Neuronal stem cell (in vitro differentiated cells): ENCODE results near the gene ILKAP.

Source experiments
- DNase-seq: peaks from one replicate; pipeline ENCODE4 v3.0.0-alpha.2; 2013; ENCODE audit warnings: low spot score
- H2AFZ ChIP-seq: one replicate; pipeline ENCODE4 v1.6.1; 2013; ENCODE audit warnings: mild to moderate bottlenecking, low read length, inconsistent platforms
- H2AK5ac ChIP-seq: 2 replicates; pipeline ENCODE4 v1.6.1; 2013; ENCODE audit warnings: low read depth, mild to moderate bottlenecking, inconsistent platforms, low read length, moderate library complexity, mixed read lengths
- H2BK120ac ChIP-seq: 2 replicates; pipeline ENCODE4 v1.6.1; 2013; ENCODE audit warnings: low read depth, mild to moderate bottlenecking, inconsistent platforms, low read length, moderate library complexity, mixed read lengths
- H2BK12ac ChIP-seq: one replicate; pipeline ENCODE4 v1.6.1; 2013; ENCODE audit warnings: low read length, inconsistent platforms
- H2BK15ac ChIP-seq: 2 replicates; pipeline ENCODE4 v1.6.1; 2013; ENCODE audit warnings: mild to moderate bottlenecking, low read length, inconsistent platforms, mixed read lengths
- H2BK5ac ChIP-seq: one replicate; pipeline ENCODE4 v1.6.1; 2013; ENCODE audit warnings: inconsistent platforms, mild to moderate bottlenecking, low read length, moderate library complexity
- H3K14ac ChIP-seq: one replicate; pipeline ENCODE4 v1.6.1; 2013; ENCODE audit warnings: low read length, inconsistent platforms
- H3K18ac ChIP-seq: 2 replicates; pipeline ENCODE4 v1.6.1; 2013; ENCODE audit warnings: low read length, inconsistent platforms
- H3K23ac ChIP-seq: 2 replicates; pipeline ENCODE4 v1.6.1; 2013; ENCODE audit warnings: low read depth, mild to moderate bottlenecking, mixed read lengths, low read length, inconsistent platforms; ENCODE audit not compliant: poor library complexity
- H3K27ac ChIP-seq: replicated peaks from 3 replicates; pipeline ENCODE4 v1.5.1; 2013; ENCODE audit warnings: low read length, inconsistent platforms
- H3K27me3 ChIP-seq, 3 experiments: 2 replicates each; pipeline ENCODE4 v1.6.1; 2013; ENCODE audit warnings: low read length in 3 of 3, mild to moderate bottlenecking in 2 of 3, inconsistent platforms in 1 of 3, low read depth in 1 of 3, mixed read lengths in 1 of 3, moderate library complexity in 1 of 3; ENCODE audit not compliant: control insufficient read depth in 3 of 3, insufficient read depth in 3 of 3
- H3K36me3 ChIP-seq, 2 donors: replicated peaks in 1 of 2; 2 replicates each; pipeline ENCODE4 v1.6.1; 2013; ENCODE audit warnings: low read length in 2 of 2; ENCODE audit not compliant: control insufficient read depth in 2 of 2, insufficient read depth in 2 of 2
- H3K4ac ChIP-seq: 2 replicates; pipeline ENCODE4 v1.6.1; 2013; ENCODE audit warnings: inconsistent platforms, mild to moderate bottlenecking, low read length, moderate library complexity
- H3K4me1 ChIP-seq, 2 donors: 1 replicate in 1 of 2; 2 replicates in 1 of 2; pipeline ENCODE4 v1.6.1; 2013; ENCODE audit warnings: low read length in 2 of 2, low read depth in 1 of 2; ENCODE audit not compliant: control insufficient read depth in 2 of 2, insufficient read depth in 1 of 2
- H3K4me2 ChIP-seq: one replicate; pipeline ENCODE4 v1.6.1; 2013; ENCODE audit warnings: mild to moderate bottlenecking, low read length, inconsistent platforms; ENCODE audit not compliant: insufficient read depth, poor library complexity, severe bottlenecking
- H3K4me3 ChIP-seq, 2 donors: 2 replicates each; pipeline ENCODE4 v1.5.1; 2013; ENCODE audit warnings: low read length in 2 of 2, mild to moderate bottlenecking in 2 of 2, inconsistent platforms in 1 of 2, moderate library complexity in 1 of 2
- H3K79me1 ChIP-seq: one replicate; pipeline ENCODE4 v1.6.1; 2013; ENCODE audit warnings: low read depth, mild to moderate bottlenecking, inconsistent platforms, low read length, moderate library complexity
- H3K9ac ChIP-seq: one replicate; pipeline ENCODE4 v1.6.1; 2013; ENCODE audit warnings: mild to moderate bottlenecking, low read depth, low read length, inconsistent platforms; ENCODE audit not compliant: poor library complexity
- H3K9me3 ChIP-seq, 2 donors: replicated peaks in 1 of 2; 2 replicates each; pipeline versions ENCODE3 to v1.6.1; 2013; ENCODE audit warnings: low read length in 2 of 2, mild to moderate bottlenecking in 2 of 2, inconsistent platforms in 1 of 2, low read depth in 1 of 2, mixed read lengths in 1 of 2, moderate library complexity in 1 of 2; ENCODE audit not compliant: control insufficient read depth in 2 of 2, insufficient read depth in 1 of 2
- H4K8ac ChIP-seq: one replicate; pipeline ENCODE4 v1.6.1; 2013; ENCODE audit warnings: low read depth, mild to moderate bottlenecking, inconsistent platforms, low read length, moderate library complexity
- H4K91ac ChIP-seq: one replicate; pipeline ENCODE4 v1.6.1; 2013; ENCODE audit warnings: low read length, low read depth, mild to moderate bottlenecking, inconsistent platforms; ENCODE audit not compliant: poor library complexity
- WGBS, 2 donors: extraction: QIAGEN DNeasy Blood & Tissue Kit; methylation state at CpG; one replicate each; pipeline ENCODE4 v1.1.7; 2013; ENCODE audit warnings: missing lambda C conversion rate in 2 of 2, mixed read lengths in 1 of 2; ENCODE audit not compliant: insufficient read length in 2 of 2, insufficient replicate concordance in 1 of 2; ENCODE audit errors: extremely low coverage in 2 of 2; 5-methylcytosine and 5-hydroxymethylcytosine counted together

The ILKAP gene

GRCh38 chr2:238163481-238164198 lies 39.9 kb downstream of the ILKAP start:
- no peak overlapping the region for H3K4ac ChIP-seq
- H2BK15ac ChIP-seq: no peak overlapping the region
- H2BK120ac ChIP-seq: no peak overlapping the region
- H3K23ac ChIP-seq: no peak overlapping the region
- H4K8ac ChIP-seq: no peak overlapping the region
- H3K14ac ChIP-seq: peak overlapping the region; percentile 21
- H4K91ac ChIP-seq: no peak overlapping the region
- H3K4me2 ChIP-seq: peak overlapping the region; percentile 86
- peaks cover 3% of the 10 kb centered on the region for H3K79me1 ChIP-seq
- H2BK12ac ChIP-seq: no peak overlapping the region
- H2BK5ac ChIP-seq: no peak overlapping the region
- peak overlapping the region; percentile 81 for H3K9ac ChIP-seq
- H3K36me3 ChIP-seq: peaks cover 3 to 18% of the 10 kb centered on the region in 2 donors
- no peaks in the 10 kb centered on the region for H3K9me3 ChIP-seq
- peaks cover 0 to 4% of the 10 kb centered on the region in 2 donors for H3K4me1 ChIP-seq
- peak overlapping the region; percentile 68 for H2AK5ac ChIP-seq
- H3K27ac ChIP-seq: no peak overlapping the region
- no CpG with 5 or more reads among the region's 95 CpGs for WGBS, 2 donors
- H2AFZ ChIP-seq: no peak overlapping the region
- no peak for DNase-seq
- peak overlapping the region in 1 of 2 donors; percentile 73 for H3K4me3 ChIP-seq
- H3K18ac ChIP-seq: peak overlapping the region; percentile 42
- H3K27me3 ChIP-seq: peaks cover 12 to 59% (median 23%) of the 10 kb centered on the region in 3 experiments

GRCh38 chr2:238162846-238163441 lies 40.6 kb downstream of the ILKAP start:
- Histone ChIP-seq H3K4me1 (peaks cover 2 to 4% of the 10 kb centered on the region in 2 donors), H2BK5ac (no peak overlapping the region), H4K8ac (no peak overlapping the region), H3K4ac (no peak overlapping the region), H3K4me3 (no peak overlapping the region), H4K91ac (no peak overlapping the region), H3K79me1 (peaks cover 3% of the 10 kb centered on the region), H3K27ac (no peak overlapping the region), H3K23ac (peak overlapping the region; percentile 20), H3K4me2 (no peak overlapping the region), H2AFZ (no peak overlapping the region), H2BK15ac (no peak overlapping the region), H3K9me3 (no peaks in the 10 kb centered on the region), H3K27me3 (peaks cover 18 to 66% (median 23%) of the 10 kb centered on the region in 3 experiments), H2AK5ac (no peak overlapping the region), H3K18ac (no peak overlapping the region), H2BK12ac (no peak overlapping the region), H3K36me3 (peaks cover 3 to 11% of the 10 kb centered on the region in 2 donors), H2BK120ac (no peak overlapping the region), H3K9ac (no peak overlapping the region), H3K14ac (peak overlapping the region; percentile 83)
- no peak for DNase-seq
- no CpG with 5 or more reads among the region's 15 CpGs for WGBS, 2 donors

- Histone ChIP-seq H4K91ac (no peak overlapping the region), H3K4me3 (no peak overlapping the region), H3K27me3 (peaks cover 18 to 71% (median 23%) of the 10 kb centered on the region in 3 experiments), H3K14ac (peak overlapping the region; percentile 83), H3K36me3 (peaks cover 0 to 5% of the 10 kb centered on the region in 2 donors), H2BK5ac (no peak overlapping the region), H3K9ac (no peak overlapping the region), H3K4ac (no peak overlapping the region), H2BK12ac (no peak overlapping the region), H3K23ac (peak overlapping the region; percentile 20), H2AFZ (no peak overlapping the region), H3K4me2 (no peak overlapping the region), H2BK120ac (no peak overlapping the region), H3K27ac (no peak overlapping the region), H3K18ac (no peak overlapping the region), H4K8ac (no peak overlapping the region), H2BK15ac (no peak overlapping the region), H3K79me1 (peaks cover 3% of the 10 kb centered on the region), H2AK5ac (peak overlapping the region; percentile 84), H3K9me3 (no peaks in the 10 kb centered on the region), H3K4me1 (peaks cover 2 to 4% of the 10 kb centered on the region in 2 donors)
- no peak for DNase-seq
- no CpG with 5 or more reads among the region's 14 CpGs for WGBS, 2 donors
These were observed 41.1 kb downstream of the ILKAP start for GRCh38 chr2:238162251-238162845.
